ENCODE measurements around the gene TMEM161A. TPM values are rescaled to one million over a fixed set of nuclear protein-coding genes. Genes with fewer than 3 reads are reported as not detected.

The TMEM161A gene
- total RNA-seq, 1 experiment from 2014 or later, result 46.0 TPM

GRCh38 chr19:19185853-19186740 lies 47.8 kb upstream of the TMEM161A start:
- Mint-ChIP-seq H3K4me1 (peaks cover 11% of the 10 kb centered on the region), H3K9me3 (no peaks in the 10 kb centered on the region), H3K4me3 (no peak overlapping the region), H3K27ac (peak overlapping the region; percentile 84), H3K36me3 (peaks cover 4% of the 10 kb centered on the region), H3K27me3 (ENCODE audit: low read depth) (no peaks in the 10 kb centered on the region)
- ChIA-PET CTCF (interaction anchor here (0.5 to 1.8 kb wide), 21 partner anchors 11 to 368 kb away, joined by 3 to 21 read pairs (median 4); partner anchors contain the start of genes MEF2B and NR2C2AP), POLR2A (interaction anchor here (0.6 kb wide), 1 partner anchor 19 kb away, joined by 3 read pairs; no protein-coding TSS in a partner anchor)
- ATAC-seq (peak; percentile 100), DNase-seq (ENCODE audit: low spot score) (peak; percentile 89)
- no peak for TF ChIP-seq AR (CRISPR knock-in tag; IDR thresholded peaks at IDR 0.05)
- TF ChIP-seq ZNF425 (CRISPR knock-in tag; conservative IDR thresholded peaks at IDR 0.05), result no peak
- TF ChIP-seq, protein P1, sequence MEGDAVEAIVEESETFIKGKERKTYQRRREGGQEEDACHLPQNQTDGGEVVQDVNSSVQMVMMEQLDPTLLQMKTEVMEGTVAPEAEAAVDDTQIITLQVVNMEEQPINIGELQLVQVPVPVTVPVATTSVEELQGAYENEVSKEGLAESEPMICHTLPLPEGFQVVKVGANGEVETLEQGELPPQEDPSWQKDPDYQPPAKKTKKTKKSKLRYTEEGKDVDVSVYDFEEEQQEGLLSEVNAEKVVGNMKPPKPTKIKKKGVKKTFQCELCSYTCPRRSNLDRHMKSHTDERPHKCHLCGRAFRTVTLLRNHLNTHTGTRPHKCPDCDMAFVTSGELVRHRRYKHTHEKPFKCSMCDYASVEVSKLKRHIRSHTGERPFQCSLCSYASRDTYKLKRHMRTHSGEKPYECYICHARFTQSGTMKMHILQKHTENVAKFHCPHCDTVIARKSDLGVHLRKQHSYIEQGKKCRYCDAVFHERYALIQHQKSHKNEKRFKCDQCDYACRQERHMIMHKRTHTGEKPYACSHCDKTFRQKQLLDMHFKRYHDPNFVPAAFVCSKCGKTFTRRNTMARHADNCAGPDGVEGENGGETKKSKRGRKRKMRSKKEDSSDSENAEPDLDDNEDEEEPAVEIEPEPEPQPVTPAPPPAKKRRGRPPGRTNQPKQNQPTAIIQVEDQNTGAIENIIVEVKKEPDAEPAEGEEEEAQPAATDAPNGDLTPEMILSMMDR (IDR thresholded peaks at IDR 0.05), result peak; percentile 93
- peak; percentile 30; the same call in 1 of the 2 replicates for TF ChIP-seq HMGXB4 (CRISPR knock-in tag; IDR thresholded peaks at IDR 0.05)
- TF ChIP-seq TEAD4 (CRISPR knock-in tag; IDR thresholded peaks at IDR 0.05), result peak; percentile 91; the same call in 1 of the 2 replicates
- TF ChIP-seq NR3C1 (CRISPR knock-in tag; conservative IDR thresholded peaks at IDR 0.05; ENCODE audit: low read depth), result 0 out of 2 replicates have a peak, but pooled peaks have one; percentile 48
- TF ChIP-seq JAZF1 (CRISPR knock-in tag; IDR thresholded peaks at IDR 0.05), result no peak
- no peak for TF ChIP-seq FOXP1 (CRISPR knock-in tag; IDR thresholded peaks at IDR 0.05; ENCODE audit: borderline replicate concordance)
- no peak for TF ChIP-seq RELA (CRISPR knock-in tag; IDR thresholded peaks at IDR 0.05; ENCODE audit: borderline replicate concordance)
- TF ChIP-seq GTF2I (CRISPR knock-in tag; conservative IDR thresholded peaks at IDR 0.05), result 0 out of 2 replicates have a peak, but pooled peaks have one; percentile 68
- TF ChIP-seq TCF7 (CRISPR knock-in tag; IDR thresholded peaks at IDR 0.05; ENCODE audit: low read depth), result no peak
- peak; percentile 20; the same call in 1 of the 2 replicates for TF ChIP-seq ERG (CRISPR knock-in tag; IDR thresholded peaks at IDR 0.05)
- no peak for TF ChIP-seq ARID4B (CRISPR knock-in tag; IDR thresholded peaks at IDR 0.05; ENCODE audit: borderline replicate concordance)
- peak; percentile 95; the same call in 1 of the 2 replicates for TF ChIP-seq TEAD1 (CRISPR knock-in tag; IDR thresholded peaks at IDR 0.05)
- TF ChIP-seq ZNF671 (CRISPR knock-in tag; IDR thresholded peaks at IDR 0.05), result no peak
- no peak for TF ChIP-seq USF2 (CRISPR knock-in tag; IDR thresholded peaks at IDR 0.05)
- no peak for TF ChIP-seq IRF1 (CRISPR knock-in tag; IDR thresholded peaks at IDR 0.05)
- TF ChIP-seq CREM (CRISPR knock-in tag; IDR thresholded peaks at IDR 0.05), result no peak
